H7 (cell line): ENCODE results near the gene CALML6. TPM values are rescaled to one million over a fixed set of nuclear protein-coding genes. Genes with fewer than 3 reads are reported as not detected.

Experiments used
- DNase-seq: peaks from one replicate; pipeline ENCODE4 v3.0.0; 2012
- H3K27me3 ChIP-seq: 2 replicates; pipeline ENCODE4 v1.6.0; 2011; ENCODE audit warnings: mild to moderate bottlenecking, low read length; ENCODE audit not compliant: control insufficient read depth, insufficient read depth
- H3K36me3 ChIP-seq: replicated peaks from 2 replicates; pipeline ENCODE4 v1.5.1; 2011; ENCODE audit warnings: low read length; ENCODE audit not compliant: control insufficient read depth, insufficient read depth
- H3K4me3 ChIP-seq: 2 replicates; pipeline ENCODE4 v1.5.1; 2011; ENCODE audit warnings: low read depth, mild to moderate bottlenecking, control low read depth, low read length, moderate library complexity; ENCODE audit not compliant: insufficient read depth
- total RNA-seq: library from RNA; depleted of rRNA; stranded (reverse); fragments of >200 nt; shearing (Covaris generic); gene quantifications from 2 replicates; pipeline ENCODE4 v1.2.3, GENCODE V29; 2014; rRNA removed

Gene CALML6
- total RNA-seq, 1 experiment from 2014 or later, result 1.6 TPM

- Histone ChIP-seq H3K36me3 (no peaks in the 10 kb centered on the region), H3K27me3 (no peaks in the 10 kb centered on the region; the same call in 1 of the 2 replicates), H3K4me3 (no peak overlapping the region)
- no peak for DNase-seq
These were observed 49.8 kb downstream of the CALML6 start for GRCh38 chr1:1964811-1965210.

- H3K36me3 ChIP-seq, result no peaks in the 10 kb centered on the region
- no peaks in the 10 kb centered on the region; the same call in 1 of the 2 replicates for H3K27me3 ChIP-seq
- H3K4me3 ChIP-seq, result no peak overlapping the region
- no peak for DNase-seq
These were observed 50.5 kb downstream of the CALML6 start for GRCh38 chr1:1965546-1965945.

GRCh38 chr1:1966071-1966740 is 51.1 kb downstream of the CALML6 start:
- H3K36me3 ChIP-seq, result no peaks in the 10 kb centered on the region
- H3K27me3 ChIP-seq, result no peaks in the 10 kb centered on the region
- DNase-seq, result no peak
- H3K4me3 ChIP-seq, result no peak overlapping the region

Other genes with a start within 250 kb of the CALML6 start
- gene SLC35E2B, start 222.5 kb upstream of the CALML6 start, total RNA-seq, result 47.4 and 54.8 TPM in 2 replicates
- 18.6 and 26.2 TPM in 2 replicates for gene CDK11A, start 190.9 kb upstream of the CALML6 start, total RNA-seq
- gene NADK, start 136.8 kb upstream of the CALML6 start, total RNA-seq, result 111 and 175 TPM in 2 replicates
- gene GNB1, start 24.2 kb upstream of the CALML6 start, total RNA-seq, result 135 and 159 TPM in 2 replicates
- 24.1 and 29.4 TPM in 2 replicates for gene TMEM52, start 4.0 kb downstream of the CALML6 start, total RNA-seq
- not detected in 2 replicates for gene CFAP74, start 88.5 kb downstream of the CALML6 start, total RNA-seq
- gene GABRD, start 104.1 kb downstream of the CALML6 start, total RNA-seq, result 2.7 and 5.1 TPM in 2 replicates
- gene PRKCZ, start 135.2 kb downstream of the CALML6 start, total RNA-seq, result 38.5 and 41.8 TPM in 2 replicates